HepG2 (cell line): ENCODE data around the gene ACD. TPM values are rescaled to one million over a fixed set of nuclear protein-coding genes. Genes with fewer than 3 reads are reported as not detected.

Source experiments
- ARHGAP35 ChIP-seq: sonication (generic); formaldehyde crosslinking; IDR thresholded peaks from 2 replicates; pipeline ENCODE4 v1.9.0; 2022; ENCODE audit warnings: mild to moderate bottlenecking, inconsistent platforms, moderate library complexity, missing genetic modification reagents, borderline replicate concordance
- BHLHE40 ChIP-seq: IDR thresholded peaks from 2 replicates; pipeline ENCODE4 v1.6.1; 2011; ENCODE audit warnings: low read length, improper control_type of control experiment
- BRD4 ChIP-seq: sonication (generic); formaldehyde crosslinking; IDR thresholded peaks from 2 replicates; pipeline ENCODE4 v1.4.0; 2020; ENCODE audit warnings: missing genetic modification reagents
- CEBPB ChIP-seq: IDR thresholded peaks from 2 replicates; pipeline ENCODE4 v1.6.1; 2011; ENCODE audit warnings: low read depth, low read length, improper control_type of control experiment, borderline replicate concordance
- DDIT3 ChIP-seq: sonication (generic); formaldehyde crosslinking; IDR thresholded peaks from 2 replicates; pipeline ENCODE4 v1.4.0; 2020; ENCODE audit warnings: mild to moderate bottlenecking, missing genetic modification reagents
- FOXO1 ChIP-seq: sonication (generic); formaldehyde crosslinking; IDR thresholded peaks from 2 replicates; pipeline ENCODE4 v1.4.0; 2020; ENCODE audit warnings: missing genetic modification reagents
- IRF2 ChIP-seq: IDR thresholded peaks from 2 replicates; pipeline ENCODE4 v1.6.1; 2018; ENCODE audit warnings: missing genetic modification reagents, missing compliant biosample characterization
- LRRFIP1 ChIP-seq: sonication (generic); formaldehyde crosslinking; conservative IDR thresholded peaks from 2 replicates; pipeline ENCODE4 v1.4.0; 2020; ENCODE audit warnings: missing genetic modification reagents
- PHF21A ChIP-seq: sonication (generic); formaldehyde crosslinking; IDR thresholded peaks from 2 replicates; pipeline ENCODE4 v1.5.0; 2020; ENCODE audit warnings: mild to moderate bottlenecking, missing genetic modification reagents
- PTBP1 ChIP-seq: fragments of 200-400 bp; formaldehyde crosslinking; IDR thresholded peaks from 2 replicates; pipeline ENCODE4 v1.6.1; 2018; ENCODE audit warnings: low read length, low read depth; ENCODE audit not compliant: poor library complexity, severe bottlenecking
- REPIN1 ChIP-seq: sonication (generic); formaldehyde crosslinking; IDR thresholded peaks from 2 replicates; pipeline ENCODE4 v1.8.0; 2022; ENCODE audit warnings: missing genetic modification reagents, low read depth, mild to moderate bottlenecking, borderline replicate concordance
- SETDB1 ChIP-seq: sonication (generic); formaldehyde crosslinking; IDR thresholded peaks from 2 replicates; pipeline ENCODE4 v1.5.1; 2020; ENCODE audit warnings: missing genetic modification reagents, mild to moderate bottlenecking, borderline replicate concordance
- STAT6 ChIP-seq: sonication (generic); formaldehyde crosslinking; IDR thresholded peaks from 2 replicates; pipeline ENCODE4 v1.4.0; 2020; ENCODE audit warnings: missing genetic modification reagents, mild to moderate bottlenecking, borderline replicate concordance
- TARDBP ChIP-seq: sonication (generic); formaldehyde crosslinking; IDR thresholded peaks from 2 replicates; pipeline ENCODE4 v1.8.0; 2022; ENCODE audit warnings: mild to moderate bottlenecking, missing genetic modification reagents
- TERF1 ChIP-seq: sonication (generic); formaldehyde crosslinking; IDR thresholded peaks from 2 replicates; pipeline ENCODE4 v1.8.0; 2022; ENCODE audit warnings: mild to moderate bottlenecking, missing genetic modification reagents, moderate library complexity
- ZFY ChIP-seq: sonication (generic); formaldehyde crosslinking; IDR thresholded peaks from 2 replicates; pipeline ENCODE4 v1.4.0; 2020; ENCODE audit warnings: missing genetic modification reagents
- ZNF224 ChIP-seq: sonication (generic); formaldehyde crosslinking; IDR thresholded peaks from 2 replicates; pipeline ENCODE4 v1.5.0; 2020; ENCODE audit warnings: mild to moderate bottlenecking, missing genetic modification reagents
- ZNF317 ChIP-seq: sonication (generic); formaldehyde crosslinking; IDR thresholded peaks from 2 replicates; pipeline ENCODE4 v1.5.0; 2020; ENCODE audit warnings: mild to moderate bottlenecking, missing genetic modification reagents
- ZNF562 ChIP-seq: sonication (generic); formaldehyde crosslinking; IDR thresholded peaks from 2 replicates; pipeline ENCODE4 v1.8.0; 2022; ENCODE audit warnings: missing genetic modification reagents, borderline replicate concordance
- ZNF784 ChIP-seq: sonication (generic); formaldehyde crosslinking; IDR thresholded peaks from 2 replicates; pipeline ENCODE4 v1.5.1; 2020; ENCODE audit warnings: missing genetic modification reagents, mild to moderate bottlenecking, borderline replicate concordance
- ZNF839 ChIP-seq: sonication (generic); formaldehyde crosslinking; IDR thresholded peaks from 2 replicates; pipeline ENCODE4 v1.4.0; 2020; ENCODE audit warnings: missing genetic modification reagents, mild to moderate bottlenecking, borderline replicate concordance
- polyA plus RNA-seq, 8 experiments: library from polyadenylated mRNA; depleted of rRNA in 3 of 8; stranded (reverse) in 7 of 8; unstranded in 1 of 8; fragments of >200 nt; fragmentation: Illumina TruSeq in 4 of 8; extraction: Trizol in 4 of 8; gene quantifications; 2 replicates each; pipeline versions ENCODE4 v1.2.1 to v1.2.3, GENCODE V29; 2011 to 2016; ENCODE audit warnings: low read depth in 4 of 8, missing spikeins in 1 of 8, mixed read lengths in 1 of 8; ENCODE audit not compliant: insufficient read depth in 1 of 8
- total RNA-seq, 5 experiments: library from RNA; depleted of rRNA; stranded (reverse); fragments of >200 nt; fragmentation: Illumina TruSeq; extraction: Trizol; gene quantifications; 2 replicates each; pipeline ENCODE4 v1.2.3, GENCODE V29; 2016; ENCODE audit warnings: low read depth in 1 of 5

The ACD gene
- total and polyA plus RNA-seq, 2 of the 13 experiments (the other 11 are each of a cell fraction or from before 2014, with no cell fraction given), result 32.6 to 38.3 TPM

- TF ChIP-seq STAT6 (CRISPR knock-in tag) (no peak; the same call in 1 of the 2 replicates), ZFY (CRISPR knock-in tag) (peak; percentile 81), PHF21A (CRISPR knock-in tag) (no peak), ZNF224 (CRISPR knock-in tag) (0 out of 2 replicates have a peak, but pooled peaks have one; percentile 65), FOXO1 (peak; percentile 45), IRF2 (CRISPR knock-in tag) (peak; percentile 43; the same call in 1 of the 2 replicates), ZNF839 (CRISPR knock-in tag) (no peak; the same call in 1 of the 2 replicates), LRRFIP1 (CRISPR knock-in tag) (no peak), PTBP1 (no peak), ZNF317 (CRISPR knock-in tag) (0 out of 2 replicates have a peak, but pooled peaks have one; percentile 46), TARDBP (CRISPR knock-in tag) (no peak), CEBPB (no peak), ZNF784 (CRISPR knock-in tag) (no peak), SETDB1 (CRISPR knock-in tag) (no peak; the same call in 1 of the 2 replicates), ZNF562 (CRISPR knock-in tag) (no peak), TERF1 (CRISPR knock-in tag) (peak; percentile 75; the same call in 1 of the 2 replicates), REPIN1 (CRISPR knock-in tag) (no peak), DDIT3 (CRISPR knock-in tag) (0 out of 2 replicates have a peak, but pooled peaks have one; percentile 42), BRD4 (CRISPR knock-in tag) (peak; percentile 48; the same call in 1 of the 2 replicates), ARHGAP35 (CRISPR knock-in tag) (peak; percentile 34; the same call in 1 of the 2 replicates), BHLHE40 (no peak)
Observed at GRCh38 chr16:67666559-67667452, 6.7 kb upstream of the ACD start, which contains the start of the genes C16orf86 and ENKD1 (continued).
